GM23248 (cell line): Measurements from ENCODE around the gene SPOCK3.

Experiments
- EZH2 ChIP-seq: fragments of 200-600 bp; sonication (generic); IDR thresholded peaks from 2 replicates; pipeline ENCODE4 v1.6.1; 2018; ENCODE audit warnings: antibody characterized with exemption, mild to moderate bottlenecking; ENCODE audit not compliant: insufficient read depth, poor library complexity, severe bottlenecking
- EZH2phosphoT487 ChIP-seq: fragments of 200-600 bp; sonication (generic); IDR thresholded peaks from 2 replicates; pipeline ENCODE4 v1.6.1; 2018; ENCODE audit warnings: antibody characterized with exemption, moderate library complexity, mild to moderate bottlenecking, low read depth; ENCODE audit not compliant: insufficient read depth

DNA sequence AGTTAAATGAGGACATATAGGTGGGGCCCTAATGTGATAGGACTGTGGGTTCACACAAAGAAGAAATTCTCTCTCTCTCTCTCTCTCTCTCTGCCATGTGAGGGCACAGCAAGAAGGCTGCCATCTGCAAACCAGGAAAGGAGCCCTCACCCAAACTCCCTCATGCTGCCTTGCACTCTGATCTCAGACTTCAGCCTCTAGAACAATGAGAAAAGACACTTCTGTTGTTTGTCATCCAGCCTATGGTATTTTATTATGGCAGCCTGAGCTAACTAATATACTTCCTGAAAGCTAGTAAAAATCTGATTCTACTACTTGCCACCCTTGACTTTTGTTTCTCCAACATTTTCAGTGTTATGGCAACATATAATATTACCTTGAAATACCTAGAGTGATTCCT is 425.9 kb downstream of the SPOCK3 start:
- no peak for TF ChIP-seq EZH2phosphoT487
- TF ChIP-seq EZH2, result no peak
